Spleen (tissue), 11 donors: ENCODE results near the gene SEC16A. TPM values are rescaled to one million over a fixed set of nuclear protein-coding genes. Genes with fewer than 3 reads are reported as not detected.

Source experiments
- DNase-seq: peaks from one replicate; pipeline ENCODE4 v3.0.0-alpha.2; 2020
- H3K27ac ChIP-seq, 8 donors: fragments of 200-600 bp; sonication (generic) in 7 of 8; 1 replicate in 4 of 8; 2 replicates in 4 of 8; pipeline versions ENCODE4 v1.5.0 to v1.8.0; 2016 to 2021; ENCODE audit warnings: inconsistent platforms in 4 of 8, mild to moderate bottlenecking in 4 of 8, moderate library complexity in 1 of 8
- H3K27me3 ChIP-seq, 7 donors: fragments of 200-600 bp; sonication (generic) in 6 of 7; replicated peaks in 1 of 7; 1 replicate in 4 of 7; 2 replicates in 3 of 7; pipeline versions ENCODE4 v1.5.0 to v1.8.0; 2016 to 2021; ENCODE audit warnings: inconsistent platforms in 3 of 7, mild to moderate bottlenecking in 1 of 7
- H3K36me3 ChIP-seq, 6 donors: fragments of 200-600 bp; sonication (generic) in 5 of 6; 1 replicate in 4 of 6; 2 replicates in 2 of 6; pipeline versions ENCODE4 v1.5.0 to v1.8.0; 2016 to 2021; ENCODE audit warnings: inconsistent platforms in 2 of 6
- H3K4me1 ChIP-seq, 6 donors: fragments of 200-600 bp; sonication (generic) in 5 of 6; 1 replicate in 3 of 6; 2 replicates in 3 of 6; pipeline versions ENCODE4 v1.5.0 to v1.8.0; 2016 to 2021; ENCODE audit warnings: inconsistent platforms in 3 of 6
- H3K4me3 ChIP-seq, 8 donors: fragments of 200-600 bp; sonication (generic) in 7 of 8; 1 replicate in 4 of 8; 2 replicates in 4 of 8; pipeline versions ENCODE4 v1.5.0 to v1.8.0; 2016 to 2021; ENCODE audit warnings: inconsistent platforms in 4 of 8, mild to moderate bottlenecking in 4 of 8, moderate library complexity in 2 of 8
- H3K9me3 ChIP-seq, 8 donors: fragments of 200-600 bp; sonication (generic) in 7 of 8; 1 replicate in 4 of 8; 2 replicates in 4 of 8; pipeline versions ENCODE4 v1.5.0 to v1.8.0; 2016 to 2021; ENCODE audit warnings: inconsistent platforms in 4 of 8
- POLR2A ChIP-seq, 3 donors: fragments of 450-650 bp; IDR thresholded peaks; one replicate each; pipeline ENCODE4 v1.5.1; 2017; ENCODE audit warnings: antibody characterized with exemption in 3 of 3, mild to moderate bottlenecking in 1 of 3
- POLR2AphosphoS5 ChIP-seq, 3 donors: sonication (generic); formaldehyde crosslinking; IDR thresholded peaks; one replicate each; pipeline ENCODE4 v1.5.1; 2017; ENCODE audit warnings: antibody characterized with exemption in 3 of 3
- WGBS, 5 donors: extraction: QIAGEN DNeasy Blood & Tissue Kit in 3 of 5; methylation state at CpG; one replicate each; pipeline versions ENCODE4 v1.1.5 to v1.1.7; 2013 to 2018; 5-methylcytosine and 5-hydroxymethylcytosine counted together
- intact Hi-C: fragments of 100-400 bp; cut with DNase I; formaldehyde crosslinking; loops from one replicate; pipeline ENCODE4 v1.15.0; 2023; ENCODE audit warnings: low total_unique reads
- polyA plus RNA-seq, 3 donors: library from polyadenylated mRNA; stranded (reverse); fragments of 200-250 nt; gene quantifications; one replicate each; pipeline ENCODE4 v1.2.1, GENCODE V29; 2013
- total RNA-seq, 7 donors: library from RNA; depleted of rRNA in 3 of 7; stranded (reverse); fragments of >200 nt in 3 of 7; fragmentation: NEBNext Ultra II Directional in 4 of 7; extraction: Animal tissue kit (Norgen Biotek cat#: 25700) in 4 of 7; gene quantifications; one replicate each; pipeline versions ENCODE4 v1.1.0 to v1.2.1, GENCODE V29; 2016 to 2021
- TF ChIP-seq, protein P1 (sequence below), 11 experiments: fragments of 200-600 bp in 7 of 11; fragments of 450-650 bp in 4 of 11; sonication (generic) in 4 of 11; IDR thresholded peaks in 8 of 11; conservative IDR thresholded peaks in 3 of 11; 1 replicate in 7 of 11; 2 replicates in 4 of 11; pipeline versions ENCODE4 v1.4.0 to v1.8.0; 2016 to 2021; ENCODE audit warnings: antibody characterized with exemption in 11 of 11, inconsistent platforms in 4 of 11, mild to moderate bottlenecking in 1 of 11
- donor health status: healthy with polysubstance abuse.
- donor health status: DM: no; HTN: no; CAD: no; lungs with moderate emphysema.
- donor health status: DM: no; HTN: no; CAD: no.
- donor health status: Bipolar disorder and iron deficiency.
- donor health status: healthy.
- donor health status: DM: no; HTN: no; CAD: no.
- donor health status: DM: yes; HTN: yes; CAD: no.

SEC16A gene
- total and polyA plus RNA-seq, 10 donors, result 35.0 to 92.1 (median 75.1) TPM

DNA sequence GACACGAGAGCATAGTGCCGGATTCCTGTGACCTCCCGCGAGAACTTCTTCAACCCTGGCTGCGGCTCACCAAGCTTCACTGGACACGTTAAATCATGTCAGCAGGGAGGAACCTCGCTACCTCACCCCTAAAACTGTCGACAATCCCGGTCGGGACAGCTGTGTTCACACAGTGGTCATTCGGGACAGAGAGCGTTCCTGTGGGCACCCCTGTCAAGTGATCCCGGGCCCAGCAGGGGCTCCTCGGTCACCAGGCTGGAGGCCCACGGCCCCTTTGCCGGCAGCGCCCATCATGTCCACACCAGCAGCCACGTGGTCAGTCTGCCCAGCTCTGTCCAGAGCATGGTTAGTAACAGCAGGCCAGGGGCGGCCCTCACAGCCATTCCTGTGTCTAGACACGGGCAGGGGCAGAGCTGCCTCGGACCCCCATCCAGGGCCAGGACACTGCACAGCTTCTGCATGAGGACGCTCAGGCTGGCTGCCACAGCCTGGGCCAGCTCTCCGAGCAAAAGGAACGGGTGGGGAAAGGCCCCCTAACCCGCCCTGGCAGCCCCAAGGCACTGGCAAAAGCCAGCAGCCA, 46.7 kb downstream of the SEC16A start:
- Histone ChIP-seq H3K4me3 (peak overlapping the region in 1 of 8 donors; percentile 99), H3K27me3 (peaks cover 0 to 7% (median 0%) of the 10 kb centered on the region in 7 donors), H3K4me1 (peaks cover 24 to 62% (median 48%) of the 10 kb centered on the region in 6 donors), H3K36me3 (peaks cover 0 to 59% (median 25%) of the 10 kb centered on the region in 6 donors), H3K9me3 (no peaks in the 10 kb centered on the region), H3K27ac (no peak overlapping the region)
- no peak for DNase-seq
- intact Hi-C loops, result no loop called here
- WGBS, 5 donors, result 89 to 93% (median 93%) methylated on average over 19 to 25 of the region's 25 CpGs
- TF ChIP-seq, protein P1, sequence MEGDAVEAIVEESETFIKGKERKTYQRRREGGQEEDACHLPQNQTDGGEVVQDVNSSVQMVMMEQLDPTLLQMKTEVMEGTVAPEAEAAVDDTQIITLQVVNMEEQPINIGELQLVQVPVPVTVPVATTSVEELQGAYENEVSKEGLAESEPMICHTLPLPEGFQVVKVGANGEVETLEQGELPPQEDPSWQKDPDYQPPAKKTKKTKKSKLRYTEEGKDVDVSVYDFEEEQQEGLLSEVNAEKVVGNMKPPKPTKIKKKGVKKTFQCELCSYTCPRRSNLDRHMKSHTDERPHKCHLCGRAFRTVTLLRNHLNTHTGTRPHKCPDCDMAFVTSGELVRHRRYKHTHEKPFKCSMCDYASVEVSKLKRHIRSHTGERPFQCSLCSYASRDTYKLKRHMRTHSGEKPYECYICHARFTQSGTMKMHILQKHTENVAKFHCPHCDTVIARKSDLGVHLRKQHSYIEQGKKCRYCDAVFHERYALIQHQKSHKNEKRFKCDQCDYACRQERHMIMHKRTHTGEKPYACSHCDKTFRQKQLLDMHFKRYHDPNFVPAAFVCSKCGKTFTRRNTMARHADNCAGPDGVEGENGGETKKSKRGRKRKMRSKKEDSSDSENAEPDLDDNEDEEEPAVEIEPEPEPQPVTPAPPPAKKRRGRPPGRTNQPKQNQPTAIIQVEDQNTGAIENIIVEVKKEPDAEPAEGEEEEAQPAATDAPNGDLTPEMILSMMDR (IDR thresholded peaks at IDR 0.05 in 8 of 11, conservative IDR thresholded peaks at IDR 0.05 in 3 of 11), result no peak
- TF ChIP-seq POLR2AphosphoS5 (IDR thresholded peaks at IDR 0.05) (peak in 1 of 3 donors; percentile 12), POLR2A (IDR thresholded peaks at IDR 0.05) (no peak)

DNA sequence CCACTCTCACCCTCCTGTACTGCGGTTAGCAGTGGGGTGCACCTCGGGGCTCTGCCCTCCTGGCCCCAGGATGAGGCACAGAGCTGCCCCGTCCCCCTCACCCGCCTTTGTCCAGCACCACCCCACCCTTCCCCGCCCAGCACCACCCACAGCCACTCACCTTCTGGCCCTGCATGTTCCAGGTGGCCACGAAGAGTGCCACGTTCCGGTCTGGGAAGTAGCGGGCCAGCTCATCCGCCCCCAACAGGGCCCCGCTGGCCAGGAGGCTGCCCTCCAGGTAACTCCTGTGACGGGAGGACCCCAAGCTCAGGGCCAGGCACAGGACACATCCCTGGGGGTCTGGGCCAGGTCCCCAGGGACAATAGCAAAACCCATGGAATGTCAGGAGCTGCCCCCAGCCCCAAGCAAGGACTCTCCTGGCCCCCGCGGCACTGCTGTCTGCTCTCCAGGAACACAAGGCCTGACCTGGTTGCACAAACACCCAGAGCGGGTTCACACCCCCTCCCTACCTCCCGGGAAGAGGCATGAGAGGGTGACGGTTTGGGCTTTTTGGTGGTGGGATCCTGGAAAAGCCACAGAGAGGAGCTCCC, 48.2 kb downstream of the SEC16A start:
- H3K27ac ChIP-seq, result no peak overlapping the region
- peaks cover 0 to 7% (median 0%) of the 10 kb centered on the region in 7 donors for H3K27me3 ChIP-seq
- DNase-seq, result no peak
- no peaks in the 10 kb centered on the region for H3K9me3 ChIP-seq
- WGBS, 5 donors, result 89 to 95% (median 91%) methylated on average over 12 to 17 of the region's 17 CpGs
- TF ChIP-seq POLR2AphosphoS5 (IDR thresholded peaks at IDR 0.05) (no peak), POLR2A (IDR thresholded peaks at IDR 0.05) (no peak)
- TF ChIP-seq, protein P1 (IDR thresholded peaks at IDR 0.05 in 8 of 11, conservative IDR thresholded peaks at IDR 0.05 in 3 of 11), result no peak
- H3K4me3 ChIP-seq, result no peak overlapping the region
- intact Hi-C loops, result no loop called here
- peaks cover 13 to 58% (median 39%) of the 10 kb centered on the region in 6 donors for H3K4me1 ChIP-seq
- peaks cover 0 to 66% (median 31%) of the 10 kb centered on the region in 6 donors for H3K36me3 ChIP-seq

DNA sequence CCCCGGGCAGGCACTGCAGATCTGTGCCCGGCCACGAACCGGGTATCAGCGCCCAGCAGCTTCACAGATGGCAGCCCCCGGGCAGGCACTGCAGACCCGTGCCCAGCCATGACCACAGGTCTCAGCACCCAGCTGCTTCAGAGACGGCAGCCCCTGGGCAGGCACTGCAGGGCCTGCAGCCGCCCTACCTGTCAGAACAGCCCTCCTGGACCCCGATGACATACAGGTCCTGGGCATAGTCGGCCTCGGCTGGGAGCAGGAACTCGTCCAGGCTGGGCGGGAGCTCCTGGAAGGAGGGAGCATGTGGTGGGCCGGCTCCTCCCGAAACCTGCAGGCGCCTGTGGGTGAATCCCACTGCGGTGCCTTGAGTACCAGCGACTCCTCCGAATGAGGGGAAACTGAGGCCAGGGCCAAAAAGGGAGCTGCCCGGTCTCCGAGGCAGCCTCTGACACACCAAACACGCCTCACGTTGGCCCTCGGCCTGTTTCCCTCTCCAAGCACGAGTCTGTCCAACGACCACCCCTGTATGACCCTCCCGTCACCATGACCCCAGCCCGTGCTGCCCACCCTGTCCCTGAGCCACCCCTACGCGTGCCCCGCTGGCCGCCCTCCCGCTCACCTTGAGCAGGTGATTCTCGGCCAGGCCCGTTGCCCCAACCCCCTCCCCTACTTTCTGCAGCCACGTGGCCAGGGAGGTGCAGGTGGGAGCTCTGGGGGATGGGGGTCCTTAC, 48.8 kb downstream of the SEC16A start:
- H3K4me1 ChIP-seq, result peaks cover 13 to 55% (median 37%) of the 10 kb centered on the region in 6 donors
- no peaks in the 10 kb centered on the region for H3K9me3 ChIP-seq
- H3K4me3 ChIP-seq, result no peak overlapping the region
- 92 to 97% (median 94%) methylated on average over 27 to 37 of the region's 37 CpGs for WGBS, 5 donors
- DNase-seq, result no peak
- no peak overlapping the region for H3K27ac ChIP-seq
- H3K27me3 ChIP-seq, result peaks cover 0 to 6% (median 0%) of the 10 kb centered on the region in 7 donors
- TF ChIP-seq POLR2A (IDR thresholded peaks at IDR 0.05) (no peak), POLR2AphosphoS5 (IDR thresholded peaks at IDR 0.05) (no peak)
- TF ChIP-seq, protein P1 (IDR thresholded peaks at IDR 0.05 in 8 of 11, conservative IDR thresholded peaks at IDR 0.05 in 3 of 11), result no peak
- intact Hi-C loops, result no loop called here
- peaks cover 0 to 72% (median 36%) of the 10 kb centered on the region in 6 donors for H3K36me3 ChIP-seq
